Activated naive CD4-positive, alpha-beta T cell treated with anti-CD3 and anti-CD28 coated beads for 36 hours (primary cell): ENCODE measurements around the gene PLD3. TPM values are rescaled to one million over a fixed set of nuclear protein-coding genes. Genes with fewer than 3 reads are reported as not detected.

Experiments used
- CTCF ChIA-PET: fragments of 350-600 bp; sonication (Branson Sonifier 250); formaldehyde crosslinking; loops from one replicate; lab custom pipeline; 2021; ENCODE audit warnings: antibody characterized with exemption; lab: Charles Lee
- DNase-seq: peaks from one replicate; pipeline ENCODE4 v3.0.0-alpha.2; 2020
- H3K27ac Mint-ChIP-seq: one replicate; pipeline ENCODE4 v1.8.0; 2021; ENCODE audit warnings: mild to moderate bottlenecking, mixed read lengths
- H3K27me3 Mint-ChIP-seq: one replicate; pipeline ENCODE4 v1.8.0; 2021; ENCODE audit warnings: low read depth, mixed read lengths
- H3K36me3 Mint-ChIP-seq: one replicate; pipeline ENCODE4 v1.8.0; 2021; ENCODE audit warnings: low read depth, mixed read lengths
- H3K4me1 Mint-ChIP-seq: one replicate; pipeline ENCODE4 v1.8.0; 2021; ENCODE audit warnings: low read depth, mixed read lengths
- H3K4me3 Mint-ChIP-seq: one replicate; pipeline ENCODE4 v1.8.0; 2021; ENCODE audit warnings: mild to moderate bottlenecking, moderate library complexity, mixed read lengths
- H3K9me3 Mint-ChIP-seq: one replicate; pipeline ENCODE4 v1.8.0; 2021; ENCODE audit warnings: mixed read lengths
- intact Hi-C: fragments of 100-400 bp; cut with micrococcal nuclease; formaldehyde crosslinking; loops from one replicate; pipeline ENCODE4 v1.15.1; 2023
- total RNA-seq, 2 experiments: library from RNA; stranded (reverse); gene quantifications; one replicate each; pipeline ENCODE4 v1.2.3, GENCODE V29; 2021

The PLD3 gene
- total RNA-seq, 2 experiments from 2014 or later = 57.6 to 58.2 TPM

GRCh38 chr19:40381321-40381720 is 32.8 kb downstream of the PLD3 start:
- intact Hi-C loops = no loop called here
- CTCF ChIA-PET = no interaction called here
- H3K4me3 Mint-ChIP-seq = no peak overlapping the region
- H3K27me3 Mint-ChIP-seq = no peaks in the 10 kb centered on the region
- no peaks in the 10 kb centered on the region for H3K4me1 Mint-ChIP-seq
- H3K36me3 Mint-ChIP-seq = no peaks in the 10 kb centered on the region
- H3K9me3 Mint-ChIP-seq = no peaks in the 10 kb centered on the region
- no peak for DNase-seq
- H3K27ac Mint-ChIP-seq = no peak overlapping the region

GRCh38 chr19:40383668-40384248 is 35.3 kb downstream of the PLD3 start:
- Mint-ChIP-seq H3K4me3 (no peak overlapping the region), H3K27me3 (no peaks in the 10 kb centered on the region), H3K4me1 (no peaks in the 10 kb centered on the region), H3K36me3 (no peaks in the 10 kb centered on the region), H3K9me3 (no peaks in the 10 kb centered on the region), H3K27ac (no peak overlapping the region)
- no peak for DNase-seq
- CTCF ChIA-PET = no interaction called here
- intact Hi-C loops = no loop called here

GRCh38 chr19:40387155-40387554 is 38.7 kb downstream of the PLD3 start:
- H3K4me1 Mint-ChIP-seq = no peaks in the 10 kb centered on the region
- no peak overlapping the region for H3K4me3 Mint-ChIP-seq
- no peaks in the 10 kb centered on the region for H3K36me3 Mint-ChIP-seq
- DNase-seq = no peak
- H3K27ac Mint-ChIP-seq = no peak overlapping the region
- no peaks in the 10 kb centered on the region for H3K9me3 Mint-ChIP-seq
- intact Hi-C loops = no loop called here
- H3K27me3 Mint-ChIP-seq = no peaks in the 10 kb centered on the region
- CTCF ChIA-PET = no interaction called here

GRCh38 chr19:40388481-40388880 is 40.0 kb downstream of the PLD3 start:
- Mint-ChIP-seq H3K27ac (no peak overlapping the region), H3K9me3 (no peaks in the 10 kb centered on the region), H3K4me1 (no peaks in the 10 kb centered on the region), H3K27me3 (no peaks in the 10 kb centered on the region), H3K4me3 (no peak overlapping the region), H3K36me3 (no peaks in the 10 kb centered on the region)
- CTCF ChIA-PET = no interaction called here
- intact Hi-C loops = no loop called here
- no peak for DNase-seq

GRCh38 chr19:40389404-40390083 is 41.0 kb downstream of the PLD3 start:
- Mint-ChIP-seq H3K4me3 (no peak overlapping the region), H3K27me3 (no peaks in the 10 kb centered on the region), H3K4me1 (no peaks in the 10 kb centered on the region), H3K9me3 (no peaks in the 10 kb centered on the region), H3K36me3 (no peaks in the 10 kb centered on the region), H3K27ac (no peak overlapping the region)
- DNase-seq = no peak
- intact Hi-C loops = no loop called here
- CTCF ChIA-PET = no interaction called here

GRCh38 chr19:40390084-40390742 is 41.7 kb downstream of the PLD3 start, which contains the start of gene HIPK4:
Gene HIPK4, minus strand, starts transcription at chr19:40390181. Its CDS starts 279 bp downstream, at chr19:40389902.
- H3K36me3 Mint-ChIP-seq = no peaks in the 10 kb centered on the region
- H3K27ac Mint-ChIP-seq = no peak within 1 kb of the TSS
- no peaks in the 10 kb centered on the region for H3K9me3 Mint-ChIP-seq
- H3K27me3 Mint-ChIP-seq = no peaks in the 10 kb centered on the region
- no peak within 1 kb of the TSS for H3K4me3 Mint-ChIP-seq
- intact Hi-C loops = no loop called here
- no peaks in the 10 kb centered on the region for H3K4me1 Mint-ChIP-seq
- CTCF ChIA-PET = no interaction called here
- DNase-seq = no peak

GRCh38 chr19:40392123-40392522 is 43.6 kb downstream of the PLD3 start:
- Mint-ChIP-seq H3K4me1 (no peaks in the 10 kb centered on the region), H3K27me3 (no peaks in the 10 kb centered on the region), H3K36me3 (no peaks in the 10 kb centered on the region), H3K27ac (no peak overlapping the region), H3K4me3 (no peak overlapping the region), H3K9me3 (no peaks in the 10 kb centered on the region)
- intact Hi-C loops = no loop called here
- CTCF ChIA-PET = no interaction called here
- DNase-seq = no peak

- intact Hi-C loops = no loop called here
- Mint-ChIP-seq H3K4me1 (peaks cover 3% of the 10 kb centered on the region), H3K4me3 (no peak overlapping the region), H3K27me3 (no peaks in the 10 kb centered on the region), H3K36me3 (no peaks in the 10 kb centered on the region), H3K9me3 (no peaks in the 10 kb centered on the region), H3K27ac (no peak overlapping the region)
- CTCF ChIA-PET = no interaction called here
- DNase-seq = no peak
Observed at GRCh38 chr19:40392894-40393517, 44.5 kb downstream of the PLD3 start.

- peaks cover 8% of the 10 kb centered on the region for H3K4me1 Mint-ChIP-seq
- intact Hi-C loops = no loop called here
- no peak overlapping the region for H3K4me3 Mint-ChIP-seq
- H3K27ac Mint-ChIP-seq = no peak overlapping the region
- H3K36me3 Mint-ChIP-seq = no peaks in the 10 kb centered on the region
- H3K27me3 Mint-ChIP-seq = no peaks in the 10 kb centered on the region
- H3K9me3 Mint-ChIP-seq = no peaks in the 10 kb centered on the region
- CTCF ChIA-PET = interaction anchor here (1.3 kb wide), 1 partner anchor 89 kb away, joined by 3 read pairs; no protein-coding TSS in a partner anchor
- no peak for DNase-seq
Observed at GRCh38 chr19:40393894-40394815, 45.7 kb downstream of the PLD3 start.

- intact Hi-C loops = no loop called here
- no peak overlapping the region for H3K27ac Mint-ChIP-seq
- H3K4me1 Mint-ChIP-seq = peaks cover 10% of the 10 kb centered on the region
- H3K9me3 Mint-ChIP-seq = no peaks in the 10 kb centered on the region
- DNase-seq = no peak
- CTCF ChIA-PET = interaction anchor here (1.3 kb wide), 1 partner anchor 89 kb away, joined by 3 read pairs; no protein-coding TSS in a partner anchor
- H3K27me3 Mint-ChIP-seq = no peaks in the 10 kb centered on the region
- no peaks in the 10 kb centered on the region for H3K36me3 Mint-ChIP-seq
- no peak overlapping the region for H3K4me3 Mint-ChIP-seq
Observed at GRCh38 chr19:40394816-40395210, 46.3 kb downstream of the PLD3 start.

- no peaks in the 10 kb centered on the region for H3K27me3 Mint-ChIP-seq
- no peaks in the 10 kb centered on the region for H3K9me3 Mint-ChIP-seq
- CTCF ChIA-PET = interaction anchor here (0.7 to 1.3 kb wide), 4 partner anchors 90 to 329 kb away, joined by 3 read pairs; no protein-coding TSS in a partner anchor
Observed at GRCh38 chr19:40395956-40396355, 47.5 kb downstream of the PLD3 start.

More at GRCh38 chr19:40395956-40396355, 47.5 kb downstream of the PLD3 start:
- intact Hi-C loops = no loop called here
- H3K4me1 Mint-ChIP-seq = peaks cover 10% of the 10 kb centered on the region
- no peak overlapping the region for H3K27ac Mint-ChIP-seq
- no peak for DNase-seq
- H3K36me3 Mint-ChIP-seq = no peaks in the 10 kb centered on the region
- no peak overlapping the region for H3K4me3 Mint-ChIP-seq
